HG03342 (cell line): ENCODE data around the gene OR2T10.
A peak's percentile ranks its signal among the peaks of the same experiment; 100 is the strongest.
"Not testable (repeated sequence)": the region's sequence is repeated elsewhere in the genome, so short reads cannot be mapped to it uniquely, and the experiment has no call there.

Source experiments
- ATAC-seq: cut with Tn5 transposase; IDR thresholded peaks from one replicate; pipeline ENCODE4 v1.9.1; 2021; ENCODE audit warnings: mild to moderate bottlenecking, moderate library complexity; ENCODE audit not compliant: unreplicated experiment

The OR2T10 gene

GRCh38 chr1:248597589-248597988, at the start of gene OR2T10:
TSS of gene OR2T10 (minus strand) at chr1:248597700. CDS start at chr1:248593768, 3,932 bp downstream.
- no peak for ATAC-seq

- not testable (repeated sequence) for ATAC-seq
Measured at GRCh38 chr1:248645178-248645577, 47.7 kb upstream of the OR2T10 start, which contains the start of gene OR2T35. TSS of gene OR2T35 (minus strand) at chr1:248645278. CDS start at chr1:248639258, 6,020 bp downstream.

GRCh38 chr1:248642971-248643651, 45.6 kb upstream of the OR2T10 start:
- ATAC-seq: peak; percentile 68

GRCh38 chr1:248641583-248641982, 44.1 kb upstream of the OR2T10 start:
- ATAC-seq: not testable (repeated sequence)

- peak; percentile 32 for ATAC-seq
Measured at GRCh38 chr1:248640906-248641305, 43.4 kb upstream of the OR2T10 start.

GRCh38 chr1:248639652-248640051, 42.2 kb upstream of the OR2T10 start:
- ATAC-seq: peak; percentile 31

- not testable (repeated sequence) for ATAC-seq
Measured at GRCh38 chr1:248636612-248637011, 39.1 kb upstream of the OR2T10 start.

GRCh38 chr1:248634991-248635390, 37.5 kb upstream of the OR2T10 start, which contains the start of gene OR2T11:
TSS of gene OR2T11 (minus strand) at chr1:248635091. CDS start at chr1:248627128, 7,963 bp downstream.
- not testable (repeated sequence) for ATAC-seq

GRCh38 chr1:248631354-248632008, 34.0 kb upstream of the OR2T10 start:
- ATAC-seq: no peak

- ATAC-seq: no peak
Measured at GRCh38 chr1:248630551-248630950, 33.1 kb upstream of the OR2T10 start.

GRCh38 chr1:248627971-248628844, 30.7 kb upstream of the OR2T10 start:
- peak; percentile 93 for ATAC-seq

GRCh38 chr1:248625971-248626370, 28.5 kb upstream of the OR2T10 start:
- ATAC-seq: no peak

GRCh38 chr1:248625166-248625565, 27.7 kb upstream of the OR2T10 start:
- ATAC-seq: no peak

- ATAC-seq: peak; percentile 95
Measured at GRCh38 chr1:248622570-248623001, 25.1 kb upstream of the OR2T10 start.

GRCh38 chr1:248621770-248622169, 24.3 kb upstream of the OR2T10 start:
- ATAC-seq: no peak

- no peak for ATAC-seq
Measured at GRCh38 chr1:248618878-248619277, 21.4 kb upstream of the OR2T10 start.

- ATAC-seq: no peak
Measured at GRCh38 chr1:248618119-248618518, 20.6 kb upstream of the OR2T10 start.

- no peak for ATAC-seq
Measured at GRCh38 chr1:248613742-248614141, 16.2 kb upstream of the OR2T10 start.

- no peak for ATAC-seq
Measured at GRCh38 chr1:248611883-248612414, 14.4 kb upstream of the OR2T10 start.

- ATAC-seq: no peak
Measured at GRCh38 chr1:248610301-248610700, 12.8 kb upstream of the OR2T10 start.

- no peak for ATAC-seq
Measured at GRCh38 chr1:248599396-248599795, 1.9 kb upstream of the OR2T10 start.
